ENCODE measurements around the gene ARID1B.

- TF ChIP-seq CTCF (IDR thresholded peaks at IDR 0.05; ENCODE audit: insufficient read depth, low read length, poor library complexity, severe bottlenecking) (no peak), EZH2phosphoT487 (conservative IDR thresholded peaks at IDR 0.05; ENCODE audit: low read length) (no peak)
Measured at GRCh38 chr6:156735751-156736150, 41.4 kb upstream of the ARID1B start.
